Common myeloid progenitor, CD34-positive (primary cell): Measurements from ENCODE around the gene CEP128.
"Not testable (repeated sequence)": the region's sequence is repeated elsewhere in the genome, so short reads cannot be mapped to it uniquely, and the experiment has no call there.

Experiments
- CTCF ChIA-PET: fragments of 350-600 bp; sonication (Branson Sonifier 250); formaldehyde crosslinking; loops from one replicate; lab custom pipeline; 2021; ENCODE audit warnings: antibody characterized with exemption; lab: Charles Lee
- POLR2A ChIA-PET: fragments of 350-600 bp; sonication (Branson Sonifier 250); formaldehyde crosslinking; loops from one replicate; lab custom pipeline; 2021; ENCODE audit warnings: antibody characterized with exemption; lab: Charles Lee
- DNase-seq, 3 donors: peaks; one replicate each; pipeline versions ENCODE4 v3.0.0 to v3.0.0-alpha.2; 2013
- H3K27ac ChIP-seq, 2 experiments: 1 replicate in 1 of 2; 2 replicates in 1 of 2; pipeline ENCODE4 v1.7.0; 2013; ENCODE audit warnings: inconsistent platforms in 2 of 2, low read length in 2 of 2, mild to moderate bottlenecking in 2 of 2, low read depth in 1 of 2, moderate library complexity in 1 of 2; ENCODE audit not compliant: severe bottlenecking in 2 of 2, insufficient read depth in 1 of 2, poor library complexity in 1 of 2
- H3K27me3 ChIP-seq, 5 experiments: replicated peaks in 2 of 5; 1 replicate in 3 of 5; 2 replicates in 2 of 5; pipeline versions ENCODE4 v1.6.1 to v1.7.0; 2013; ENCODE audit warnings: low read length in 4 of 5, mild to moderate bottlenecking in 2 of 5, moderate library complexity in 2 of 5, inconsistent platforms in 1 of 5; ENCODE audit not compliant: insufficient read depth in 5 of 5, control insufficient read depth in 4 of 5
- H3K36me3 ChIP-seq, 4 experiments: 1 replicate in 2 of 4; 2 replicates in 2 of 4; pipeline versions ENCODE4 v1.6.1 to v1.7.0; 2013; ENCODE audit warnings: low read length in 3 of 4, control low read depth in 1 of 4, mild to moderate bottlenecking in 1 of 4; ENCODE audit not compliant: control insufficient read depth in 4 of 4, insufficient read depth in 4 of 4
- H3K4me1 ChIP-seq, 4 experiments: 1 replicate in 3 of 4; 2 replicates in 1 of 4; pipeline versions ENCODE4 v1.6.1 to v1.7.1; 2013; ENCODE audit warnings: low read length in 3 of 4, mild to moderate bottlenecking in 3 of 4, control low read depth in 1 of 4, inconsistent platforms in 1 of 4, moderate library complexity in 1 of 4; ENCODE audit not compliant: control insufficient read depth in 4 of 4, insufficient read depth in 4 of 4; ENCODE audit errors: control extremely low read depth in 1 of 4
- H3K4me3 ChIP-seq, 7 experiments: 1 replicate in 4 of 7; 2 replicates in 3 of 7; pipeline versions ENCODE4 v1.5.1 to v1.7.0; 2013; ENCODE audit warnings: mild to moderate bottlenecking in 7 of 7, low read length in 6 of 7, moderate library complexity in 6 of 7, inconsistent platforms in 2 of 7, low read depth in 2 of 7, control low read depth in 1 of 7; ENCODE audit not compliant: insufficient read depth in 4 of 7, control insufficient read depth in 1 of 7; ENCODE audit errors: extremely low read depth in 1 of 7
- H3K9me3 ChIP-seq, 5 experiments: 1 replicate in 4 of 5; 2 replicates in 1 of 5; pipeline versions ENCODE4 v1.6.1 to v1.7.1; 2013; ENCODE audit warnings: low read length in 4 of 5, mild to moderate bottlenecking in 2 of 5, inconsistent platforms in 1 of 5, low read depth in 1 of 5, moderate library complexity in 1 of 5; ENCODE audit not compliant: control insufficient read depth in 4 of 5, insufficient read depth in 2 of 5; ENCODE audit errors: control extremely low read depth in 1 of 5
- WGBS: methylation state at CpG from one replicate; pipeline ENCODE4 v1.1.5; 2013; ENCODE audit not compliant: insufficient coverage; 5-methylcytosine and 5-hydroxymethylcytosine counted together

The CEP128 gene

DNA sequence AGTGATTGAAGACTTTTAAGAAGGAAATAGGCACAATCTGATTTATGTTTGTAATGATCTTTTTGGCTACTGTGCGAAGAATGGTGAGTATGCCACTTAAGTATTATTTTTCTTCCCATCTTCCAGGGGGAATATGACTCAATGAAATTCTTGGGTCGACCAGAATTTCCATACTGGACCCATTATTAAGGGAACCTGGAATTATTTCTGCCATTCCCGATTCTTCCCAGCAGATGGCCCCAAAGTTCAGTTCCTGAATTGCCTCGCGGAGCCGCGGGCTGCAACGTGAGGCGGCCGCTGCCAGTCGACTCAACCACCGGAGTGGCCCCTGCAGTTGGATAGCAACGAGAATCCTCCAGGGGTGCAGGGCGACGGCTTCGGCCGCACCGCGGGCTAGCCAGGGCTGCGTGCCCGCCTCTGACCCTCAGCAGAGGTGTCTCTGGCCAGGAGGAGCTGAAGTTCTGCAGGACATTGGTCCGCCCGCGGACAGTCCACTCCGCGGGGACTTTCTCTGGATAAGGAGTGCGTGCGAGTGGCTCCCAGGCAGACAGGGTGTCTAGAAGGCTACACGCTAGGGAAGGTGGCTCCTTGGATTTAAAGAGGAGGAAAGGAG is 13.3 kb upstream of the CEP128 start:
- H3K27me3 ChIP-seq = peaks cover 0 to 9% (median 6%) of the 10 kb centered on the region in 5 experiments
- H3K36me3 ChIP-seq = no peaks in the 10 kb centered on the region
- peaks cover 0 to 11% (median 9%) of the 10 kb centered on the region in 4 experiments for H3K4me1 ChIP-seq
- POLR2A ChIA-PET = interaction anchor here (1.1 kb wide), 1 partner anchor 264 kb away, joined by 3 read pairs; no protein-coding TSS in a partner anchor
- H3K4me3 ChIP-seq = peak overlapping the region; percentile 3 to 83 (median 68)
- H3K27ac ChIP-seq = no peak overlapping the region
- H3K9me3 ChIP-seq = no peaks in the 10 kb centered on the region
- CTCF ChIA-PET = interaction anchor here (1.1 to 2.5 kb wide), 10 partner anchors 11 to 256 kb away, joined by 3 to 13 read pairs (median 5); partner anchors contain the start of gene CEP128
- peak; percentile 70 to 83 (median 83) for DNase-seq
- WGBS = 0% methylated on average over 23 of the region's 29 CpGs

DNA sequence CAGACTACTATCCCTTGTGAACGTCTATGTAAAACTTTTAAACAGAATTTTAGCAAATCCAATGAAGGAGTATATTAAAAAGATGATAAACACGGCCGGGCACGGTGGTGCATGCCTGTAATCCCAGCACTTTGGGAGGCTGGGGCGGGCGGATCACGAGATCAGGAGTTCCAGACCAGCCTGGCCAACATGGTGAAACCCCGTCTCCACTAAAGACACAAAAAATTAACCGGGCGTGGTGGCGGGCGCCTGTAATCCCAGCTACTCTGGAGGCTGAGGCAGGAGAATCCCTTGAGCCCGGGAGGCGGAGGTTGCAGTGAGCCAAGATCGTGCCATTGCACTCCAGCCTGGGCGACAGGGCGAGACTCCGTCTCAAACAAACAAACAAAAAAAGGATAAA is 11.7 kb upstream of the CEP128 start:
- H3K36me3 ChIP-seq, H3K27ac ChIP-seq, H3K4me3 ChIP-seq, H3K9me3 ChIP-seq, DNase-seq, POLR2A ChIA-PET: not testable (repeated sequence)
- 95% methylated on average over 11 of the region's 18 CpGs for WGBS
- peaks cover 0 to 12% (median 6%) of the 10 kb centered on the region in 5 experiments for H3K27me3 ChIP-seq
- H3K4me1 ChIP-seq = peaks cover 0 to 11% (median 9%) of the 10 kb centered on the region in 4 experiments
- CTCF ChIA-PET = interaction anchor here (1.0 to 1.7 kb wide), 5 partner anchors 10 to 260 kb away, joined by 4 to 6 read pairs (median 4); no protein-coding TSS in a partner anchor

DNA sequence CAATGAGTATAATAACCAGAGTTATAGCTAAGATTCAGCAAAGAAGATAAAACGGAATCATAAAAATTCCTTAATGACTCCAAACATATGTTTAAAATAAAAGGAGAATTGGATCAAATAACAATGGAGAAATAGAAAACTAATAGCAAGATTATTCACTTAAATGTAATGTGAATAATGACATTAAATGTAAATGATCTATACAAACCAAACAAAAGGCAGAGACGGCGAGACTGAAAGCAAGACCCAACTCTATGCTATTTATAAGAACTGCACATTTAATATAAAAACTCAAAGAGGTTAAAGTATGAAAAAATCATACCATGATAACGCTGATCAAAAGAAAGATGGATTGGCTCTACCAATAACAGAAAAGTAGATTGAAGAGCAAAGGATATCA is 10.0 kb upstream of the CEP128 start:
- DNase-seq = no peak
- no CpG with 5 or more reads among the region's 4 CpGs for WGBS
- CTCF ChIA-PET = no interaction called here

DNA sequence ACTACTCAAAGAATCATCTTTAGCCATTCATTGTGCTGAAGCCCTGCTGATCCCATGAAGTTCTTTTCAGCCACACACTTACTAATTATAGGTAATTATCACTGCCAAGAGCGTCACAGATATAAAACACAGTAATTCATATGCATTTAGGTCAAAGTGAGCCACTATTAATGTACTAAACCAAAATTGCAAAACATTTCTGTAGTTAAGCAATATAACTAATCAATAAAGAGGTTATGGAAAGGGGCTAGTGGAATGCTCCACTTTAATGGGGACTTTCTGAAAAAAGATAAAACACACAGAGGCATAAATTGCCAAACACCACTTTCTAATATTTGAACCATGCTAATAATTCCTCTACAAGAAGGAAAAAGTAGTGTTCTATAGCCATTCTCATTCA is 6.8 kb upstream of the CEP128 start:
- POLR2A ChIA-PET = no interaction called here
- no CpG with 5 or more reads among the region's 1 CpG for WGBS
- Histone ChIP-seq H3K36me3 (no peaks in the 10 kb centered on the region), H3K27me3 (peaks cover 0 to 3% (median 0%) of the 10 kb centered on the region in 5 experiments), H3K4me1 (no peaks in the 10 kb centered on the region), H3K27ac (no peak overlapping the region), H3K9me3 (no peaks in the 10 kb centered on the region), H3K4me3 (no peak overlapping the region)
- CTCF ChIA-PET = no interaction called here
- no peak for DNase-seq

More for the DNA sequence above, 10.0 kb upstream of the CEP128 start:
- no peaks in the 10 kb centered on the region for H3K36me3 ChIP-seq
- H3K4me1 ChIP-seq = peaks cover 0 to 11% (median 6%) of the 10 kb centered on the region in 4 experiments
- POLR2A ChIA-PET = no interaction called here
- H3K4me3 ChIP-seq = no peak overlapping the region
- peaks cover 0 to 10% (median 6%) of the 10 kb centered on the region in 5 experiments for H3K27me3 ChIP-seq
- no peak overlapping the region for H3K27ac ChIP-seq
- H3K9me3 ChIP-seq = no peaks in the 10 kb centered on the region

DNA sequence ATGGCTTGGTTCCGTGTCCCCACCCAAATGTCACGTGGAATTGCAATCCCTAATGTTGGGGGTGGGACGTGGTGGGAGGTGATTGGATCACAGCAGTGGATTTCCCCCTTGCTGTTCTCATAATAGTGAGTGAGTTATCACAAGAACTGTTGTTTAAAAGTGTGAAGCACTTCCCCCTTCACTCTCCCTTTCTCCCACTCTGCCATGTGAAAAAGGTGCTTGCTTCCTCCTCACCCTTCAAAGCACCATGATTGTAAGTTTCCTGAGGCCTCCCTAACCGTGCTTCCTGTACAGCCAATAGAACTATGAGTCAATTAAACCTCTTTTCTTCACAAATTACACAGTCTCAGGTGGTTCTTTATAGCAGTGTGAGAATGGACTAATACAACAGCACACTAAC is 5.3 kb upstream of the CEP128 start:
- ChIA-PET POLR2A (no interaction called here), CTCF (no interaction called here)
- H3K4me1 ChIP-seq = peaks cover 0 to 13% (median 7%) of the 10 kb centered on the region in 4 experiments
- H3K4me3 ChIP-seq = no peak overlapping the region
- no peak for DNase-seq
- no peaks in the 10 kb centered on the region for H3K36me3 ChIP-seq
- no peaks in the 10 kb centered on the region for H3K9me3 ChIP-seq
- WGBS = no CpG with 5 or more reads among the region's 4 CpGs
- peaks cover 0 to 3% (median 0%) of the 10 kb centered on the region in 5 experiments for H3K27me3 ChIP-seq
- H3K27ac ChIP-seq = no peak overlapping the region

GRCh38 chr14:80946187-80946586 is 4.6 kb upstream of the CEP128 start:
- Histone ChIP-seq H3K36me3 (no peaks in the 10 kb centered on the region), H3K27me3 (peaks cover 0 to 3% (median 0%) of the 10 kb centered on the region in 5 experiments), H3K4me1 (peaks cover 0 to 14% (median 8%) of the 10 kb centered on the region in 4 experiments), H3K27ac (no peak overlapping the region), H3K4me3 (no peak overlapping the region), H3K9me3 (no peaks in the 10 kb centered on the region)
- CTCF ChIA-PET = no interaction called here
- no CpG with 5 or more reads among the region's 1 CpG for WGBS
- DNase-seq = no peak
- POLR2A ChIA-PET = no interaction called here

DNA sequence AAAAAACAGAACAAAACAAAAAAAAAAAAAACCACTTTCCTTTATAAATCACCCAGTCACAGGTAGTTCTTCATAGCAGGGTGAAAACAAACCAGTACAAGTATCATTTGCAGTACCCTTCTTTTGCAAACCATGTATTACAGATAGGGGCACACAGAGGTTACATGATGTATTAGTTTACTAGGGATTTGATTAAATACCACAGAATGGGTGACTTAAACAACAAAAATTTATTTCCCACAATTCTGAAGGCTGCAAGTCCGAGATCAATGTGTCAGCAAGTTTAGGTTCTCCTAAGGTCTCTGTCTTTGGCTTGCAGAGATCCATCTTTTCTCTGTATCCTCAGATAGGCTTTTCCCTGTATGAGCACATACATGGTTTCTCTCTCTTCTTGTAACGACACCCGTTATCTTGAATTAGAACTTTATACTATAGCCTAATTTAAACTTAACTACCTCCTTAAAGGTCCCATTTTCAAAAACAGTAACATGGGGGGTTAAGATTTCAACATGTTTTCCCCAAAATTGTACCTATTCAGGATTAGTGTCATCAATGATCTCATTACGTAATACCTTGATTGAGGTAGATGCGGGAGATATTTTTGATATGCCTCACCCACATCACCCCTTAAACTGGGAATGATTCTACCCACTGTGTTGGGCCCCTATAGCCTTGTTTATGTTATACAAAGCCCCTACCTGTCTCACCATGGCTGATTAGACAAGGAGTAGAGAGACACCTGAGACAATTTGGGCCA is 3.5 kb upstream of the CEP128 start:
- Histone ChIP-seq H3K27ac (no peak overlapping the region), H3K4me3 (no peak overlapping the region), H3K36me3 (no peaks in the 10 kb centered on the region), H3K4me1 (peaks cover 5 to 23% (median 16%) of the 10 kb centered on the region in 4 experiments), H3K27me3 (peaks cover 0 to 3% (median 0%) of the 10 kb centered on the region in 5 experiments), H3K9me3 (no peaks in the 10 kb centered on the region)
- ChIA-PET POLR2A (no interaction called here), CTCF (no interaction called here)
- no peak for DNase-seq
- WGBS = 73% methylated on average over 1 of the region's 5 CpGs
